OCI-LY3 (cell line): ENCODE data around the gene MYO16.

Experiments
- CTCF ChIP-seq: fragments of 200-600, 300-600 bp; sonication (generic); IDR thresholded peaks from 2 replicates; pipeline ENCODE4 v1.5.1; 2014; ENCODE audit warnings: antibody characterized with exemption, low read length, low read depth
- EZH2phosphoT487 ChIP-seq: fragments of 200-600 bp; shearing (Covaris generic); IDR thresholded peaks from 2 replicates; pipeline ENCODE4 v1.6.1; 2018; ENCODE audit warnings: antibody characterized with exemption, mixed run types, low read depth

- TF ChIP-seq CTCF (peak; percentile 94), EZH2phosphoT487 (no peak)
Observed at GRCh38 chr13:109145631-109146030, 516.2 kb downstream of the MYO16 start.
